HepG2 (cell line): ENCODE measurements around the gene NOL12. TPM values are rescaled to one million over a fixed set of nuclear protein-coding genes. Genes with fewer than 3 reads are reported as not detected.

Experiments used
- ATF7 ChIP-seq, 2 experiments: fragments of 450-650 bp in 1 of 2; sonication (generic) in 1 of 2; formaldehyde crosslinking in 1 of 2; IDR thresholded peaks; 2 replicates each; pipeline versions ENCODE4 v1.4.0 to v1.6.1; 2016 to 2020; ENCODE audit warnings: antibody characterized with exemption in 1 of 2, mild to moderate bottlenecking in 1 of 2, missing genetic modification reagents in 1 of 2
- HOXA3 ChIP-seq: sonication (generic); formaldehyde crosslinking; IDR thresholded peaks from 2 replicates; pipeline ENCODE4 v1.5.0; 2020; ENCODE audit warnings: missing genetic modification reagents
- HOXA7 ChIP-seq: sonication (generic); formaldehyde crosslinking; IDR thresholded peaks from 2 replicates; pipeline ENCODE4 v1.8.1; 2022; ENCODE audit warnings: mild to moderate bottlenecking, missing genetic modification reagents, moderate library complexity
- RFX1 ChIP-seq: fragments of 450-650 bp; IDR thresholded peaks from 2 replicates; pipeline ENCODE4 v1.6.1; 2017
- SMAD3 ChIP-seq: sonication (generic); formaldehyde crosslinking; IDR thresholded peaks from 2 replicates; pipeline ENCODE4 v1.4.0; 2020; ENCODE audit warnings: missing genetic modification reagents
- ZNF121 ChIP-seq: sonication (generic); formaldehyde crosslinking; IDR thresholded peaks from 2 replicates; pipeline ENCODE4 v1.5.0; 2020; ENCODE audit warnings: mild to moderate bottlenecking, missing genetic modification reagents
- ZNF274 ChIP-seq: sonication (generic); formaldehyde crosslinking; IDR thresholded peaks from 2 replicates; pipeline ENCODE4 v1.5.1; 2020; ENCODE audit warnings: mild to moderate bottlenecking, missing genetic modification reagents
- ZNF672 ChIP-seq: sonication (generic); formaldehyde crosslinking; IDR thresholded peaks from 2 replicates; pipeline ENCODE4 v1.8.1; 2022; ENCODE audit warnings: missing genetic modification reagents
- ZNF678 ChIP-seq: sonication (generic); formaldehyde crosslinking; IDR thresholded peaks from 2 replicates; pipeline ENCODE4 v1.4.0; 2020; ENCODE audit warnings: mild to moderate bottlenecking, missing genetic modification reagents
- ZSCAN25 ChIP-seq: sonication (generic); formaldehyde crosslinking; IDR thresholded peaks from 2 replicates; pipeline ENCODE4 v1.8.0; 2022; ENCODE audit warnings: mild to moderate bottlenecking, missing genetic modification reagents
- polyA plus RNA-seq, 8 experiments: library from polyadenylated mRNA; depleted of rRNA in 3 of 8; stranded (reverse) in 7 of 8; unstranded in 1 of 8; fragments of >200 nt; fragmentation: Illumina TruSeq in 4 of 8; extraction: Trizol in 4 of 8; gene quantifications; 2 replicates each; pipeline versions ENCODE4 v1.2.1 to v1.2.3, GENCODE V29; 2011 to 2016; ENCODE audit warnings: low read depth in 4 of 8, missing spikeins in 1 of 8, mixed read lengths in 1 of 8; ENCODE audit not compliant: insufficient read depth in 1 of 8
- total RNA-seq, 5 experiments: library from RNA; depleted of rRNA; stranded (reverse); fragments of >200 nt; fragmentation: Illumina TruSeq; extraction: Trizol; gene quantifications; 2 replicates each; pipeline ENCODE4 v1.2.3, GENCODE V29; 2016; ENCODE audit warnings: low read depth in 1 of 5
- TF ChIP-seq, protein P1 (sequence below): sonication (generic); formaldehyde crosslinking; conservative IDR thresholded peaks from 2 replicates; pipeline ENCODE4 v1.4.0; 2020; ENCODE audit warnings: missing genetic modification reagents
- TF ChIP-seq, protein P2 (sequence below): sonication (generic); formaldehyde crosslinking; IDR thresholded peaks from 2 replicates; pipeline ENCODE4 v1.4.0; 2020; ENCODE audit warnings: missing genetic modification reagents, borderline replicate concordance
- TF ChIP-seq, protein P3 (sequence below): sonication (generic); formaldehyde crosslinking; IDR thresholded peaks from 2 replicates; pipeline ENCODE4 v1.4.0; 2020; ENCODE audit warnings: low read depth, mild to moderate bottlenecking, missing genetic modification reagents
- TF ChIP-seq, protein P4 (sequence below): sonication (generic); formaldehyde crosslinking; IDR thresholded peaks from 2 replicates; pipeline ENCODE4 v1.4.0; 2020; ENCODE audit warnings: missing genetic modification reagents
- TF ChIP-seq, protein P5 (sequence below): sonication (generic); formaldehyde crosslinking; IDR thresholded peaks from 2 replicates; pipeline ENCODE4 v1.8.1; 2023; ENCODE audit warnings: missing genetic modification reagents, inconsistent platforms, borderline replicate concordance
- TF ChIP-seq, protein P6 (sequence below): sonication (generic); formaldehyde crosslinking; IDR thresholded peaks from 2 replicates; pipeline ENCODE4 v1.5.1; 2020; ENCODE audit warnings: missing genetic modification reagents, mild to moderate bottlenecking, borderline replicate concordance
- TF ChIP-seq, protein P7 (sequence below): sonication (generic); formaldehyde crosslinking; IDR thresholded peaks from 2 replicates; pipeline ENCODE4 v1.4.0; 2020; ENCODE audit warnings: missing genetic modification reagents, borderline replicate concordance

Gene NOL12
- total and polyA plus RNA-seq, 2 of the 13 experiments (the other 11 are each of a cell fraction or from before 2014, with no cell fraction given): 14.3 to 31.4 TPM

GRCh38 chr22:37661160-37661924, 24.8 kb upstream of the NOL12 start (continued):
- TF ChIP-seq, protein P1, sequence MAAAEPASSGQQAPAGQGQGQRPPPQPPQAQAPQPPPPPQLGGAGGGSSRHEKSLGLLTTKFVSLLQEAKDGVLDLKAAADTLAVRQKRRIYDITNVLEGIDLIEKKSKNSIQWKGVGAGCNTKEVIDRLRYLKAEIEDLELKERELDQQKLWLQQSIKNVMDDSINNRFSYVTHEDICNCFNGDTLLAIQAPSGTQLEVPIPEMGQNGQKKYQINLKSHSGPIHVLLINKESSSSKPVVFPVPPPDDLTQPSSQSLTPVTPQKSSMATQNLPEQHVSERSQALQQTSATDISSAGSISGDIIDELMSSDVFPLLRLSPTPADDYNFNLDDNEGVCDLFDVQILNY (CRISPR knock-in tag): no peak
- TF ChIP-seq, protein P2, sequence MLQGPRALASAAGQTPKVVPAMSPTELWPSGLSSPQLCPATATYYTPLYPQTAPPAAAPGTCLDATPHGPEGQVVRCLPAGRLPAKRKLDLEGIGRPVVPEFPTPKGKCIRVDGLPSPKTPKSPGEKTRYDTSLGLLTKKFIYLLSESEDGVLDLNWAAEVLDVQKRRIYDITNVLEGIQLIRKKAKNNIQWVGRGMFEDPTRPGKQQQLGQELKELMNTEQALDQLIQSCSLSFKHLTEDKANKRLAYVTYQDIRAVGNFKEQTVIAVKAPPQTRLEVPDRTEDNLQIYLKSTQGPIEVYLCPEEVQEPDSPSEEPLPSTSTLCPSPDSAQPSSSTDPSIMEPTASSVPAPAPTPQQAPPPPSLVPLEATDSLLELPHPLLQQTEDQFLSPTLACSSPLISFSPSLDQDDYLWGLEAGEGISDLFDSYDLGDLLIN (CRISPR knock-in tag): no peak
- TF ChIP-seq, protein P3, sequence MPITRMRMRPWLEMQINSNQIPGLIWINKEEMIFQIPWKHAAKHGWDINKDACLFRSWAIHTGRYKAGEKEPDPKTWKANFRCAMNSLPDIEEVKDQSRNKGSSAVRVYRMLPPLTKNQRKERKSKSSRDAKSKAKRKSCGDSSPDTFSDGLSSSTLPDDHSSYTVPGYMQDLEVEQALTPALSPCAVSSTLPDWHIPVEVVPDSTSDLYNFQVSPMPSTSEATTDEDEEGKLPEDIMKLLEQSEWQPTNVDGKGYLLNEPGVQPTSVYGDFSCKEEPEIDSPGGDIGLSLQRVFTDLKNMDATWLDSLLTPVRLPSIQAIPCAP (CRISPR knock-in tag): no peak
- TF ChIP-seq ZNF274 (no peak), RFX1 (no peak), SMAD3 (no peak), ZSCAN25 (CRISPR knock-in tag) (peak; percentile 74), HOXA7 (CRISPR knock-in tag) (no peak), ATF7 (IDR thresholded peaks at IDR 0.05) (peak; percentile 91), ATF7 (CRISPR knock-in tag; IDR thresholded peaks at IDR 0.05) (peak; percentile 90), ZNF672 (CRISPR knock-in tag) (no peak), ZNF121 (CRISPR knock-in tag) (no peak), ZNF678 (CRISPR knock-in tag) (no peak), HOXA3 (CRISPR knock-in tag) (peak; percentile 77; the same call in 1 of the 2 replicates)
- TF ChIP-seq, protein P4, sequence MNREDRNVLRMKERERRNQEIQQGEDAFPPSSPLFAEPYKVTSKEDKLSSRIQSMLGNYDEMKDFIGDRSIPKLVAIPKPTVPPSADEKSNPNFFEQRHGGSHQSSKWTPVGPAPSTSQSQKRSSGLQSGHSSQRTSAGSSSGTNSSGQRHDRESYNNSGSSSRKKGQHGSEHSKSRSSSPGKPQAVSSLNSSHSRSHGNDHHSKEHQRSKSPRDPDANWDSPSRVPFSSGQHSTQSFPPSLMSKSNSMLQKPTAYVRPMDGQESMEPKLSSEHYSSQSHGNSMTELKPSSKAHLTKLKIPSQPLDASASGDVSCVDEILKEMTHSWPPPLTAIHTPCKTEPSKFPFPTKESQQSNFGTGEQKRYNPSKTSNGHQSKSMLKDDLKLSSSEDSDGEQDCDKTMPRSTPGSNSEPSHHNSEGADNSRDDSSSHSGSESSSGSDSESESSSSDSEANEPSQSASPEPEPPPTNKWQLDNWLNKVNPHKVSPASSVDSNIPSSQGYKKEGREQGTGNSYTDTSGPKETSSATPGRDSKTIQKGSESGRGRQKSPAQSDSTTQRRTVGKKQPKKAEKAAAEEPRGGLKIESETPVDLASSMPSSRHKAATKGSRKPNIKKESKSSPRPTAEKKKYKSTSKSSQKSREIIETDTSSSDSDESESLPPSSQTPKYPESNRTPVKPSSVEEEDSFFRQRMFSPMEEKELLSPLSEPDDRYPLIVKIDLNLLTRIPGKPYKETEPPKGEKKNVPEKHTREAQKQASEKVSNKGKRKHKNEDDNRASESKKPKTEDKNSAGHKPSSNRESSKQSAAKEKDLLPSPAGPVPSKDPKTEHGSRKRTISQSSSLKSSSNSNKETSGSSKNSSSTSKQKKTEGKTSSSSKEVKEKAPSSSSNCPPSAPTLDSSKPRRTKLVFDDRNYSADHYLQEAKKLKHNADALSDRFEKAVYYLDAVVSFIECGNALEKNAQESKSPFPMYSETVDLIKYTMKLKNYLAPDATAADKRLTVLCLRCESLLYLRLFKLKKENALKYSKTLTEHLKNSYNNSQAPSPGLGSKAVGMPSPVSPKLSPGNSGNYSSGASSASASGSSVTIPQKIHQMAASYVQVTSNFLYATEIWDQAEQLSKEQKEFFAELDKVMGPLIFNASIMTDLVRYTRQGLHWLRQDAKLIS (CRISPR knock-in tag): no peak
- TF ChIP-seq, protein P5, sequence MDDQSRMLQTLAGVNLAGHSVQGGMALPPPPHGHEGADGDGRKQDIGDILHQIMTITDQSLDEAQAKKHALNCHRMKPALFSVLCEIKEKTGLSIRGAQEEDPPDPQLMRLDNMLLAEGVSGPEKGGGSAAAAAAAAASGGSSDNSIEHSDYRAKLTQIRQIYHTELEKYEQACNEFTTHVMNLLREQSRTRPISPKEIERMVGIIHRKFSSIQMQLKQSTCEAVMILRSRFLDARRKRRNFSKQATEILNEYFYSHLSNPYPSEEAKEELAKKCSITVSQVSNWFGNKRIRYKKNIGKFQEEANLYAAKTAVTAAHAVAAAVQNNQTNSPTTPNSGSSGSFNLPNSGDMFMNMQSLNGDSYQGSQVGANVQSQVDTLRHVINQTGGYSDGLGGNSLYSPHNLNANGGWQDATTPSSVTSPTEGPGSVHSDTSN (CRISPR knock-in tag): no peak
- TF ChIP-seq, protein P6, sequence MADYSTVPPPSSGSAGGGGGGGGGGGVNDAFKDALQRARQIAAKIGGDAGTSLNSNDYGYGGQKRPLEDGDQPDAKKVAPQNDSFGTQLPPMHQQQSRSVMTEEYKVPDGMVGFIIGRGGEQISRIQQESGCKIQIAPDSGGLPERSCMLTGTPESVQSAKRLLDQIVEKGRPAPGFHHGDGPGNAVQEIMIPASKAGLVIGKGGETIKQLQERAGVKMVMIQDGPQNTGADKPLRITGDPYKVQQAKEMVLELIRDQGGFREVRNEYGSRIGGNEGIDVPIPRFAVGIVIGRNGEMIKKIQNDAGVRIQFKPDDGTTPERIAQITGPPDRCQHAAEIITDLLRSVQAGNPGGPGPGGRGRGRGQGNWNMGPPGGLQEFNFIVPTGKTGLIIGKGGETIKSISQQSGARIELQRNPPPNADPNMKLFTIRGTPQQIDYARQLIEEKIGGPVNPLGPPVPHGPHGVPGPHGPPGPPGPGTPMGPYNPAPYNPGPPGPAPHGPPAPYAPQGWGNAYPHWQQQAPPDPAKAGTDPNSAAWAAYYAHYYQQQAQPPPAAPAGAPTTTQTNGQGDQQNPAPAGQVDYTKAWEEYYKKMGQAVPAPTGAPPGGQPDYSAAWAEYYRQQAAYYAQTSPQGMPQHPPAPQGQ (CRISPR knock-in tag): no peak
- TF ChIP-seq, protein P7, sequence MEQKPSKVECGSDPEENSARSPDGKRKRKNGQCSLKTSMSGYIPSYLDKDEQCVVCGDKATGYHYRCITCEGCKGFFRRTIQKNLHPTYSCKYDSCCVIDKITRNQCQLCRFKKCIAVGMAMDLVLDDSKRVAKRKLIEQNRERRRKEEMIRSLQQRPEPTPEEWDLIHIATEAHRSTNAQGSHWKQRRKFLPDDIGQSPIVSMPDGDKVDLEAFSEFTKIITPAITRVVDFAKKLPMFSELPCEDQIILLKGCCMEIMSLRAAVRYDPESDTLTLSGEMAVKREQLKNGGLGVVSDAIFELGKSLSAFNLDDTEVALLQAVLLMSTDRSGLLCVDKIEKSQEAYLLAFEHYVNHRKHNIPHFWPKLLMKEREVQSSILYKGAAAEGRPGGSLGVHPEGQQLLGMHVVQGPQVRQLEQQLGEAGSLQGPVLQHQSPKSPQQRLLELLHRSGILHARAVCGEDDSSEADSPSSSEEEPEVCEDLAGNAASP (CRISPR knock-in tag): peak; percentile 83; the same call in 1 of the 2 replicates
